ENCODE measurements around the gene UST.
"Not testable (repeated sequence)": the region's sequence is repeated elsewhere in the genome, so short reads cannot be mapped to it uniquely, and the experiment has no call there.

Gene UST

DNA sequence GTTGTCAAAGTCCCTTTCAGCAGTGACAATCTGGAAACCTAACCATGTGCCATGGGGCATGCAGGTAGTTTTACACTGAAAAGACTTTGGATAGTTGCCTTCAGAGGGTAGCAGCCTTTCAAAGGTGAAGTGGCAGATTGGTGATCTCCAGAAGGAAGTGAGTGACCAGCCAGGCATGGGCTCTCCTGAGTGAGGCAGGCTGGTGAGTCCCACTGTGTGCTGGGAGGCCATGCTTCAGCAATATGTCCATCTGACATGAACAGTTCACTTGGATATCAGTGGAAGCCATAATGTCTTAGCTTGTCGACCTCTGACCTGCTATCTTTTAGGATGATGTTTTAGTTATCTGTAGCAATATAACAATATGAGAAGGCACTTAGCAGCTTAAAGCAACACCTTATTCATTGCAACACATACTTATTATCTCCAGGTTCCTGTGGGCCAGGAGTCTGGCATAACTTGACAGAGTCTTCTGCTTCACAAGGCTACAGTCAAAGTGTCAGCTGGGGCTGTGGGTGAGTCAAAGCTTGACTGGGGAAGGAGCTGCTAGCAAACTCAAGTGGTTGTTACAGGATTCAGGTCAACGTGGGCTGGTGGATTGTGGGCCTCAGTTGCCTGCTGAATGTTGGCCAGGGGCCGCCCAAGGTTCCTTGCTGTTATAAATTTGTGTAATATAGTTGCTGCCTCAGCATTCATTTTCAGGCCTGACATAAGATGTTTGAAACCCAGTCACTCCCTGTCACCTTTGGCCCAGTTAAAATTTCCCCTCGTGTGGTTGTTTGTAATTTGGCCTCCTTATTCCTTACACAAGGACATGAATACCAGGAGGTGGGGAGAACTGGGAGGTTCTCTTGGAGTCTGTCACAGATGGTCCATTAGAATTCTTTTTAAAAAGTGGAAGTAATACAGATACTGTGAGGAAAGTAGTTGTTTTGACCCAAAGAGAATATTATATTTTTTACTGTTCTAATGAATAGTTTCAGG, 100.2 kb downstream of the UST start:
- DNase-seq = no peak

DNA sequence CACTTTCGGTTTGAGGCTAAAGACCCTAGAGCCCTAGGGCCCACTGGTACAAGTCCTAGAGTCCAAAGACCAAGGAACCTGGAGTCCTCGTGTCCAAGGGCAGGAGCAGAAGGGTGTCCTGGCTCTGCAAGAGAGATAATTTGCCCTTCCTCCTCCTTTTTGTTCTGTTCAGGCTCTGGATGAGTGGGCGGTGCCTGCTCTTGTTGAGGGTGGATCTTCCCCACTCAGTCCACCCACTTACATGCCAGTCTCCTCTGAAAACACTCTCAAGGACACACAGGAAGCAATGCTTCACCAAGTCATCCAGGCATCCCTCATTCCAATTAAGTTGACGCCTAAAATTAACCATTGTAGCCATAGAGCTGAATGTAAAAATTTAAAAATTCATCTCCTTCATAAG, 102.1 kb downstream of the UST start:
- DNase-seq = no peak

DNA sequence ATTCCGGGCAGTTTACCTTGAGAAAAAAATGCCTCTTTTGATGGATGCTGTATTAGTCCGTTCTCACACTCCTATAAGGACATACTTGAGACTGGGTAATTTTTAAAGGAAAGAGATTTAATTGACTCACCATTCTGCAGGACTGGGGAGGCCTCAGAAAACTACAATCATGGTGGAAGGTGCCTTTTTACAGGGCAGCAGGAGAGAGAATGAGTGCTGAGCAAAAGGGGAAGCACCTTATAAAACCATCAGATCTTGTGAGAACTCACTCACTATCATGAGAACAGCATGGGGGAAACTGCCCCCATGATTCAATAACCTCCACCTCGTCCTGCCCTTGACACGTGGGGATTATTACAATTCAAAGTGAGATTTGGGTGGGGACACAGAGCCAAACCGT, 102.6 kb downstream of the UST start:
- not testable (repeated sequence) for DNase-seq

DNA sequence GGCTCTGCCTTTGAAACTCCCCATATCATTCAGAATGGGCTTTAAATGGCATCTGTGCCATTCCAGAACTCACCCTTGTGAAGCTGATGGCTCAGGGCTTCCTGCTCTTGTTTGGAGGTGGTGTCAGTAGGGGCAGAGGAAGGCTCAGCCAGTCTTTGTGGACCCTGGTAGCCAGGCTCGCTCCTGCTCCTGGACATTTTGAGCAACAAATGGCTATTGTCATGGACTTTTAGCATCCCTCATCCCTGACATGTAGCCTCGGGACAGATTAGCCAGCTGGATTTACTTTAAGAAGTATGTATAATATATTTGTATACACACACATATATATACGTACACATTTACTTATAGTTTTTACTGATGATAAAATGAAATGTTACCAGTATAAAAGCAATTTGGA, 104.1 kb downstream of the UST start:
- DNase-seq = peak in 1 of 2 experiments; percentile 41

DNA sequence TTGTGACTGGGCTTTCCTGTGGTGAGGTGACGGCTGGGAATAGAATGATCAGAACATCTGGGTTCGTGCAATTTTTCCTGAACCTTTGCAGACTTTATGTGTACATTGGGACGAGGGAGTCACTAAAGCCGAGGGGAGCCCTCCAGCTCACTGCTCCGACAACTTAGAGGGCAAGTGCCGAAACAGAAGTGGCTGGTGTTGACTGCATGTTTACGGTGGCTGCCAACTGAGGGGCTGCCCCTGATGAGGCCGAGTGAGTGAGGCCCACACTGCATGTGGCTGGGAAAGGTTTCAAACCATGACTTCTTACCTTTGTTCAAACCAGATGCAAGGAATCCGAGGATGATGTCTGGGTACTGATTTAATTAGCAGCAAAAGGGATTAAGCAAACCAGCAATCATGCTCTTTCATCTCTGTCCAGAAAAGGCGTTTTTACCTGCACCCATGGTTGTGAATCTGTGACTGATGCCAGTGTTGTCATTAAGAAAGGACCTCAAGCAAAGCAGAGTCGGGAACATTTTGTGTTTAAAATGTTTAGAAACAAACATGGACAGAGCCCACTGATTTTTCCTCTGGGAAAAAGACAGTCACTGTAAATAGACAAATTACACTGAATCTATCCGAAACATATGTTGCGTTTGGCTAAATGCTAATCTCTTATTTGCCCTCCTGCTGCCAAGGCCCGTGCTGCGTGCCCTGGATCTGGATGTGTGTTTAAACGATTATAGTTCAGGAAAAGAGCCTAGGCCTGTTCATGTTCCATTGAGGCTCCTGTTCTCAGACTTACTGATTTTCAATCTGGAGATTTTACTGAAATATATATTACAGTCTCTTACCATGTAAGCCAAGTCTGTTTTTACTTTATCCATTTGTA, 105.1 kb downstream of the UST start:
- peak in 1 of 2 experiments; percentile 28 for DNase-seq

DNA sequence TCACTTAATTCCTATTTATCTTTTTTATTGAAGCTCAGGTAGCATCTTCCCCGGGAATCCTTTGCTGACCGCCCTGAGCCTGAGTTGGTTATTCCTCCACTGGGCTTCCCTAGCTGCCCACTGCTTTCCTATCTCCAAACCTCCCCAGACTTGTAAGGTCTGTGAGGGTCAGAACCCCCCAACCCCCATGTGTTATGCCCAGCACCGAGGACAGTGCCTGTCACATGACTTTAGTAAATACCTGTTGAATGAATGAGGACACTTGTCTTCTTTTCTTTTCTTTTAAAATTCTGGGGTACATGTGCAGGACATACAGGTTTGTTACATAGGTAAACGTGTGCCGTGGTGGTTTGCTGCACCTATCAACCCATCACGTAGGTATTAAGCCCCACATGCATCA, 105.9 kb downstream of the UST start:
- DNase-seq = no peak

DNA sequence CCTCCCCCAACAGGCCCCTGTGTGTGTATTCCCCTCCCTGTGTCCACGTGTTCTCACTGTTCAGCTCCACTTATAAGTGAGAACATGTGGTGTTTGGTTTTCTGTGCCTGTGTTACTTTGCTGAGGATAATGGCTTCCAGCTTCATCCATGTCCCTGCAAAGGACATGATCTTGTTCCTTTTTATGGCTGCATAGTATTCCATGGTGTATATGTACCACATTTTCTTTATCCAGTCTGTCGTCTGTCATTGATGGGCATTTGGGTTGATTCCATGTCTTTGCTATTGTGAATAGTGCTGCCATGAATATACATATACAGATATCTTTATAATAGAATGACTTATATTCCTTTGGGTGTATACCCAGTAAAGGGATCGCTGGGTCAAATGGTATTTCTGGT, 106.3 kb downstream of the UST start:
- not testable (repeated sequence) for DNase-seq

DNA sequence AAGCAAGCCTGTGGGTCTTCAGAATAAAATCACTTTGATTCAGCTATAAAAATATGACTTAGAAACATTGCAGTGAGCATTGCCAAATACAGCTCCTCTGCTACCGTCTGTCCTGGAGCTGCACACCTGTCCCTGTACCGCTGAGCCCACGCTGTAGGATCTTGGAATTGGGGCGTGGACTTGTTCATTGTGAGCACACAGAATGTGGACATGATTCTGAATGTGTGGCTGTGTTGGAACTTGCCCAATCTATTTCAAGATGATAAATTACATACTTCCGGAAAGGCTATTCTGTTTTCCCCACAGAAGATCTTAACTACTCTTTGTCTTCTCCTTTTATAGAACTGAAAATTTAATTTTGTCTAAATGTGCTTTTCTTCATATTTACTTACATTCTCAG, 107.3 kb downstream of the UST start:
- no peak for DNase-seq

DNA sequence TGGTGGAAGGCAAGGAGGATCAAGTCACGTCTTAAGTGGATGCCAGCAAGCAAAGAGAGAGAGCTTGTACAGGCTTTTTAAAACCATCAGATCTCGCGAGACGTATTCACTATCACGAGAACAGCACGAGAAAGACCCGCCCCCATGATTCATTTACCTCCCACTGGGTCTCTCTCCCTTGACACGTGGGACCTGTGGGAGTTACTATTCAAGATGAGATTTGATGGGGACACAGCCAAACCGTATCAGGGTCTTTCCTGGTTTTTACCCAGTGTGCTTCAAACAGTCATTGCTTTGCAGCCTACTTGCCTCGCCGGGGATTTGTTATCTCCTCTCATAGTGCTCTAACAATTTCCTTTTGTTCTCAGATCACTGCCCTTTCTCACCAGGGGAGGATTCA, 108.2 kb downstream of the UST start:
- DNase-seq = no peak

DNA sequence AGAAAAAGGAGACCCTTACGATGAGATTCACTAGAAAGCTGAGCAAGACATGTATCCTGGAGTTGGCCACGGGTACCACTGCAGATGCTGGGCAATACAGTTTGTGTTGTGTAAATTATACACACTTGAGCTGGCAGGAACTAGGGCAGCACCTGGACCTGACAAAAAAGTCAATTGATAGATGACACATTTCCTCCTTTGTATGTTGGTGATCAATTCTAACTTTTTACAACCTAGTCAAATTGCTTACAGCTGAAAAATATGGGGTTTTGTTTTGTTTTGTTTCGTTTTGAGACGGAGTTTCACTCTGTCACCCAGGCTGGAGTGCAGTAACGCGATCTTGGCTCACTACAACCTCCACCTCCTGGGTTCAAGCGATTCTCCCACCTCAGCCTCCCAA, 108.9 kb downstream of the UST start:
- no peak for DNase-seq

DNA sequence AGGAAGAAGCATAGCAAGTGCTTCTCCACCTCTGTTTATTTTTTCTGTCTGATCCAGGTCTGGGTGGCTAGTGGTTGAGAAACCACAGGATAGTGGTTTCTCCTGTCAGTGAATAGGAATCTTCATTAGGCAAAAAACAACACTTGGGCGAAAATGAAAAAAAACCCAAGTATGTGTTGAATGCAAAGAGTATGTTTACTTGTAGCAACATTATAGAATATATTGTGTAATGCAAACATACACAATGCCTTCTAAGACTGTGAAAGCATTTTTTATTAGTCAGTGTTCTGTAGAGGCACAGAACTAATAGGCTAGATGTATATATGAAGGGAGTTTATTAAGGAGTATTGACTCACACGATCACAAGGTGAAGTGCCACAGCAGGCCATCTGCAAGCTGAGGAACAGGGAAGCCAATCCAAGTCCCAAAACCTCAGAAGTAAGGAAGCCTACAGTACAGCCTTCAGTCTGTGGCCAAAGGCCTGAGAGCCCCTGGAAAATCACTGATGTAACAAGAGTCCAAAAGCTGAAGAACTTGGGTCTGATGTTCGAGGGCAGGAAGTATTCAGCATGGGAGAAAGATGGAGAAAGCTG, 111.1 kb downstream of the UST start:
- DNase-seq = no peak

DNA sequence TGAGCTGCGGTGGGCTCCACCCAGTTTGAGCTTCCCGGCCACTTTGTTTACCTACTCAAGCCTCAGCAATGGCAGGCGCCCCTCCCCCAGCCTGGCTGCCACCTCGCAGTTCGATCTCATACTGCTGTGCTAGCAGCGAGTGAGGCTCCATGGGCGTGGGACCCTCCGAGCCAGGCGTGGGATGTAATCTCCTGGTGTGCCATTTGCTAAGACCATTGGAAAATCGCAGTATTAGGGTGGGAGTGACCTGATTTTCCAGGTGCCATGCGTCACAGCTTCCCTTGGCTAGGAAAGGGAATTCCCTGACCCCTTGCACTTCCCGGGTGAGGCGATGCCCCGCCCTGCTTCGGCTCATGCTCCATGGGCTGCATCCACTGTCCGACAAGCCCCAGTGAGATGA, 117.3 kb downstream of the UST start:
- not testable (repeated sequence) for DNase-seq

DNA sequence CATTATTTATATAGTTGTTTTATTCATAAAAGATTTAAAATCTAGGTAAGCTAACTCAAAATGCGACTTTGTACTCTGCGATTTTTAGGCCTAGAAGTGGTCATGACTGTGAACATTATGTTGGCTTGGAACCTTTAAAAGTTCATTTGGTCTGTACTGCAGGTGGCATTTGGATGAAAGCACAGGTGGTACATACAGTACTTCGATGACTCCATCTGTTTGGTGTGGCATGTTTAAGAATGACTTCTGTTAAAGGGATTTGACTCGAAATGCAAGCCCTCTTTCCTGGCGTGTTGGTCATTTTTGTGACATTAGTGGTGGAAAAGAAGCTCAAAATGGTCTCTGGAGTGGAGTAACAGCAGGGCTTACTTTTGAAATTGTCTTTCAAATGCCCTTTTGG, 118.1 kb downstream of the UST start:
- DNase-seq = no peak

DNA sequence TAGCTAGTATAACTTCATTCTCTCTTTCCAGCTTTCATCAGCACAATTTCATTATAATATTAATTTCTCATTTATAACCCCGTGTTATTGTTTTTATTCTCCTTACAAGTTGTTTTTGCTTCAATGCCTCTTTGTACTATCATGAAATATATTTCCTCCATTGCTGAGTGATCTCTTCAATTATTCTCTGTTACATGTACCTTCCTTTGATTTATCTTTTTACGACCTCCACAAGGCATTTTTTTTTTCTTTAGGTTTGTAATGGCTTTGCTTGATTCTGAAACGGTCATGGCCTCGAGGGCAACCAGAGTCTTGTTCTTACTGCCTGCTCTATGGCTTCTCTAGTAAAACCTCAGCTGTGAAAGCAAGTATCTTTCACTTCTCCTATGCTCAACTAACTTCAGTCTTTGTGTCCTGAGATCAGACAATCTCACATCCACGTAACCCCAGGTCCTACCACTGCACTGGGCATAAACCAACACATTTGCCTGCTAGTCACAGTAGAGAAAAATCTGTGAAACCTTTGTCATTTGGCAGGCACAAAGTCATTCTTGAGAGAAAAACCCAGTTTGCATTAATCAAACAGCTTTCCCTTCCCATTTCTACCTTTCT, 119.9 kb downstream of the UST start:
- DNase-seq = no peak

DNA sequence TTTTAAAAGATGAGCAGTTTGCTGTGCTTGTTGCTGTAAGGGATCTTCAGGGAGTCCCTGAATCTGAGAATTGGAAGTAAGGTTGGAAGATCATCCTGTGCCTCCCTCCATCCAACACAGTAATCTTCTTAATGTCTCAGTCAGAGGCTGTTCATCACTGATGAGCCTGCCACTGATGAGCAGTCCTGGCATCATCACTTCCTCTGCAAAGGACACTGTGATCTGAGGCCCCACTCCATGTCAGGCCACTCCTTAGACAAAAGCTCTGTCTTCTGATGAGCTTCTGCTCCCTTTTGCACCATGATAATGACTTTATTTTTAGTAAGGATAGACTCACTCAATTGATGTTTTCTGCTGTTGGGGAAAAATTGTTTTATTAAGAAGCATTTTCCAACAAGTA, 121.0 kb downstream of the UST start:
- DNase-seq = no peak

DNA sequence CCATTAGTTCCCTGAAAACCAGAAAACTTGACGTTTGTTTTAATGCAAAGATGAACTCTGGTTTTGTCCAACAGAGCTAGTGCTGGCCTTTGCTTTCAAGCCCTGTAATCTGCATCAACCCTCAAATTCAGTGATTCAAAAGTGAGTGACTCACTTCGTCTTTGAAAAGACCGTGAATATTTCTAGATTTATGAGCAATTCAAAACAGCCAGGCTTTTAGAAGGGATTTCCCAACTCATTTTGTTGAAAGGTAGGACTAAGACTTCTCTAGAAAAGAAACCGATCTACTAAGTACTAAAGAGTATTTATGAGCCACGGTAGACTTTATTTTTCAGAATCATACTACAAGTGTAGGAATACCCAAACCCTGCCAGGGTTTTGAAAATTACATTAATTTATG, 121.5 kb downstream of the UST start:
- DNase-seq = no peak

DNA sequence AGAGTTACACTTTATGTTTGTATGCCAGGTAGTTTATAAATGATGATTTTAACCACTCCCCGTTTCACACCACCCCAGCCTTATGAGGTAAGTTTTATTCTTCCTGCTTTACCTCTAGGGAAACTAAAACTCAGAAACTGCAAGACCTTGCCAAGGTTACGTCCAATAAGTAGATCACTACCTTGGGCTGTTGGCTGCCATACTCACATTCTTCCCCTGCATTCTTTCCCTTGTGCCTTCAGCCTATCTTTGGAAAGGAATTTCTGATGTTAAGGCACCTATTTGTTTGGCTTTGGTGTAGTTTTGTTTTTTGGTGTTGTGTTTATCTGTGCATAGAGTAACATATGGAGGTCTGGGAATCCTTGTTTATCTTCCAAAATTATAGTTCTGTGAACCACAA, 122.1 kb downstream of the UST start:
- DNase-seq = no peak

DNA sequence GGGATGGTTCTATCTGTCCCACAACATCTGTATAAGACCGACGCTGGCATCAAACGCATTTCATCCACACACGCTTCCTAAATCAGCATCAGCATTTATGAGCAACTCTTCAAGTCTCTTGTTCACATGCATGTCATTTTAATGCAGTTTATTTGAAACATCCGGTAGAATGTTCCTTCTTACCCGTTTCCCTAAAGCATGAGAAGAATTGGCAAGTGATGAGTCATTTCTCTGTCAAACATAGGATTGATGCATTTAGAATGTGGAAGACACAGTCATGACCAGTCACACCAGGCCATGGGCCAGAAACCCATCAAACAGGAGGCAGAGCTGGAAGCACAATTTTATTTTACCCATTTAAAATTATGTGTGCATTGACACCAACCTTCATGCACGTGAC, 122.8 kb downstream of the UST start:
- no peak for DNase-seq

DNA sequence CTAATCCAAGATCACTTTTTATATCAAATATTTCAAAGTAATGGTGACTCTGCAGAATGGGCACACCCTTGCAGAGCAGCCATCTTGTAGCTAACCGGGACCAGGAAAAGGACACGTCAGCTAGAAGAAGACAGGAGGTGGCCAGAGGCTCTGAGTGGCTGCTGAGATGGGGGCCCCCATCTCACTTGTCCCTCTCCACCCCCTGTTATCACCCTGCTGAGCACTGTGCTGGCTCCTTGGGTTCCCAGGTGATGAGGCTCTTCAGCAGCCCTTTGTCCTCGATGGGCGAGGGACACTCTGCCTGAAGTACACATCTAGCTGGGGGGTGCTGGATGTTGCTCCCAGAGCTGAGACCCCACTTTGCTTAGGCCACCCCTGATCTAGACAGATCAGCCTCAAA, 126.3 kb downstream of the UST start:
- no peak for DNase-seq

DNA sequence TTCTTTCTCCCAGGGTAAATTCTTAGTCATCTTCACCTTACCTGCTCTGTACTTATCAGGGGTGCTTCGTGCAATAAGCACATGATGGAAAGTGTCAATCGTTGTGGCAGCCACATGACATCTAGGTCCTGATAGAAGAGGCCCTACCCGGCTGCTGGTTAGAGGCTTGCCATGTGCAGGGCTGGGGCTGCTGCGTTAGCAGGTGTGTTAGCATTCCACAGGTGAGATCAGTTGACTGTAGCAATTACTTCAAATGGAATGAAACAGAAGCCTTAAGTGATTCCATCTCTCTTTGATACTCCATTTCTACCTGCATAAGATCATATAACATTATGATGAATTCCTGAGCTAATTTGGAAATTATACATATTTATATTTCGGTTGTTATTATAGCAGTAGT, 127.0 kb downstream of the UST start:
- DNase-seq = peak; percentile 6 to 14

DNA sequence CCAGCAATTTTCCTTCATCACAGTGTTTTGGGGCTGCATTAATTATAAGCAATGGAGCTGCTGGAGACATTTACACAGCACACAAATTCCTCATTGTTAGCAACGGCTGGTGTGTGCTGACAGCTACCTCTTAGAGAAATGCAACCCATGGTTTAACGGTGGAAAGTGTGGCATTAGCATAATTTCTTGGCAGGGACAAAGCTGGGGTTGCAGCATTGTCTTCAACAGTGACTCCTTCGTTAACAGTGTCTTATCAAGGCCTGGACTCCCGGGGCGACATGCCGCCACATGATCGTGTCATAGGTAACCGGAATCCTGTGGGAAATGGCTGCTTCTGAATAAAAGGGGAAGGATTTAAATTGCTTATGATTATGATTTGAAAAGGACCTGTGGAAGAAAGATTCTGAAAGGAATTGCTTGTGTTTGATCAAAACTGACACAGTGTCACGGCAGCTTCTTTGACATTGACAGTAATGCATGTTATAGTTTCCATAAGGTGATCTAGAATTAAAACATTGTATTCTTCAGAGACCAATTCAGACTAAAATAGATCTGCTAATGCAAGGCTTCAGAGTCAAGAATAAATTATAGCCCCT, 128.0 kb downstream of the UST start:
- peak; percentile 70 to 77 for DNase-seq

DNA sequence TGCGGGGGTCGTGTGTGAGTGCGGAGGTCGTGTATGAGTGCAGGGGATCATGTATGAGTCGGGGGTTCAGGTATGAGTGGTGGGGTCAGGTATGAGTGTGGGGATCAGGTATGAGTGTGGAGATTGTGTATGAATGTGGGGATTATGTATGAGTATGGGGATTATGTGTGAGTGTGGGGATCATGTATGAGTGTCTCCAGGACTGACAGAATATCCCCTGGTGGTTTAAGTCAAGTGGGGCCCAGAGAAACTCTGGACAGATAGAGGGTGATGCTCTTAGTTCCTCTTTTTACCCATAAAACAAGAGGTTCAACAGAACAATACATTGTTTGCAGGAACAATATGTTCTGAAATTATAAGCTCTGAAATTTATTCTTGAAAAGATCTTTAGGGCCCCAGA, 131.9 kb downstream of the UST start:
- no peak for DNase-seq

DNA sequence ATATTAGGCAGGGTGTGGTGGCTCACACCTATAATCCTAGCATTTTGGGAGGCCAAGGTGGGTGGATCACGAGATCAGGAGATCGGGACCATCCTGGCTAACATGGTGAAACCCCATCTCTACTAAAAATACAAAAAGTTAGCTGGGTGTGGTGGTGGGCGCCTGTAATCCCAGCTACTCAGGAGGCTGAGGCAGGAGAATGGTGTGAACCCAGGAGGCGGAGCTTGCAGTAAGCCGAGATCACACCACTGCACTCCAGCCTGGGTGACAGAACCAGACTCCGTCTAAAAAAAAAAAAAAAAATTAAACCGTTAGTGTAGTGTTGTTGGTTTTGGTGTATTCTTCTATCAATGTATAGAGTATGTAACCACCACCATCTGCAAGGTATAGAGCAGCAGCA, 133.9 kb downstream of the UST start:
- DNase-seq = not testable (repeated sequence)
